Neural crest cell (in vitro differentiated cells): ENCODE data around the gene CPA3. TPM values are rescaled to one million over a fixed set of nuclear protein-coding genes. Genes with fewer than 3 reads are reported as not detected.

Source experiments
- DNase-seq: peaks from one replicate; pipeline ENCODE4 v3.0.0; 2021; ENCODE audit warnings: low read depth, mixed read lengths, low spot score
- H3K27ac Mint-ChIP-seq: one replicate; pipeline ENCODE4 v1.8.0; 2021; ENCODE audit warnings: mild to moderate bottlenecking, mixed read lengths; ENCODE audit not compliant: unreplicated experiment
- H3K27me3 Mint-ChIP-seq: 2 replicates; pipeline ENCODE4 v1.8.0; 2021; ENCODE audit warnings: low read depth, mild to moderate bottlenecking, mixed read lengths
- H3K36me3 Mint-ChIP-seq: 2 replicates; pipeline ENCODE4 v1.8.0; 2021; ENCODE audit warnings: low read depth, mild to moderate bottlenecking, mixed read lengths
- H3K4me1 Mint-ChIP-seq: 2 replicates; pipeline ENCODE4 v1.8.0; 2021; ENCODE audit warnings: mixed read lengths
- H3K4me3 Mint-ChIP-seq: one replicate; pipeline ENCODE4 v1.8.0; 2021; ENCODE audit warnings: mild to moderate bottlenecking, mixed read lengths
- H3K9me3 Mint-ChIP-seq: 2 replicates; pipeline ENCODE4 v1.8.0; 2021; ENCODE audit warnings: mixed read lengths
- CTCF ChIP-seq: fragments of 200-600 bp; sonication (generic); conservative IDR thresholded peaks from 2 replicates; pipeline ENCODE4 v1.5.0; 2021; ENCODE audit warnings: antibody characterized with exemption, mild to moderate bottlenecking
- total RNA-seq: library from RNA; stranded (reverse); gene quantifications from 2 replicates; pipeline ENCODE4 v1.2.1, GENCODE V29; 2021

CPA3 gene
- total RNA-seq, 1 donor from 2014 or later: not detected

GRCh38 chr3:148823026-148823425 is 42.1 kb upstream of the CPA3 start:
- Mint-ChIP-seq H3K9me3 (no peaks in the 10 kb centered on the region), H3K36me3 (no peaks in the 10 kb centered on the region), H3K27ac (no peak overlapping the region), H3K4me3 (no peak overlapping the region), H3K27me3 (no peaks in the 10 kb centered on the region), H3K4me1 (no peaks in the 10 kb centered on the region)
- DNase-seq: no peak
- no peak for TF ChIP-seq CTCF

DNA sequence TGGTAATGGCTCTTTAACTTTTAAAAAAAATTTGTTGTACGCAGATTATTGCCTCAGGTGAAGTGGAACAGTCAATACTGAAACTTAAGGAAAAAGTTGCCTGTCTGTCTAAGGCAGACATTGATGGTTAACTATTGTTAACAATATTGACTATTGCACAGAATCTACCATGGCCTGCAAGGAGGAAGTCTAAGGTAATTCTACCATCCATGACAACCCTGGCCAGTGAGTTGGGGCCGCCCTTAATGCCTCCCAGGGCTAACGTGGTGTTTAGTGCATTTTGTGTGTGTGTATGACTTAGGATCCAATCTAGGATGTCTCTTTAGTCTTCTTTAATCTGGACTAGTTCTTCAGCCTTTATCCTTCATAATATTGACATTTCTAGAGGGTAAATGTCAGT is 39.6 kb upstream of the CPA3 start:
- Mint-ChIP-seq H3K9me3 (no peaks in the 10 kb centered on the region), H3K4me3 (no peak overlapping the region), H3K27ac (no peak overlapping the region)

GRCh38 chr3:148827585-148827984 is 37.5 kb upstream of the CPA3 start, which contains the start of gene CPB1:
Gene CPB1, plus strand, starts transcription at chr3:148827811. Its CDS starts 13 bp downstream, at chr3:148827824.
- TF ChIP-seq CTCF: no peak
- no peaks in the 10 kb centered on the region for H3K4me1 Mint-ChIP-seq
- no peak within 1 kb of the TSS for H3K4me3 Mint-ChIP-seq
- no peaks in the 10 kb centered on the region for H3K9me3 Mint-ChIP-seq
- H3K27me3 Mint-ChIP-seq: no peaks in the 10 kb centered on the region
- H3K36me3 Mint-ChIP-seq: no peaks in the 10 kb centered on the region
- DNase-seq: no peak
- no peak within 1 kb of the TSS for H3K27ac Mint-ChIP-seq

More for the DNA sequence above, 39.6 kb upstream of the CPA3 start:
- DNase-seq: no peak
- no peaks in the 10 kb centered on the region for H3K36me3 Mint-ChIP-seq
- H3K27me3 Mint-ChIP-seq: no peaks in the 10 kb centered on the region
- no peaks in the 10 kb centered on the region for H3K4me1 Mint-ChIP-seq
- no peak for TF ChIP-seq CTCF

- Mint-ChIP-seq H3K27ac (no peak overlapping the region), H3K36me3 (no peaks in the 10 kb centered on the region), H3K27me3 (no peaks in the 10 kb centered on the region), H3K4me3 (no peak overlapping the region), H3K9me3 (no peaks in the 10 kb centered on the region), H3K4me1 (no peaks in the 10 kb centered on the region)
- TF ChIP-seq CTCF: no peak
- DNase-seq: no peak
Observed at GRCh38 chr3:148828136-148828690, 36.9 kb upstream of the CPA3 start.

GRCh38 chr3:148829926-148830325 is 35.2 kb upstream of the CPA3 start:
- no peak for TF ChIP-seq CTCF
- no peak overlapping the region for H3K4me3 Mint-ChIP-seq
- H3K27me3 Mint-ChIP-seq: no peaks in the 10 kb centered on the region
- no peaks in the 10 kb centered on the region for H3K4me1 Mint-ChIP-seq
- no peak overlapping the region for H3K27ac Mint-ChIP-seq
- no peak for DNase-seq
- H3K36me3 Mint-ChIP-seq: no peaks in the 10 kb centered on the region
- no peaks in the 10 kb centered on the region for H3K9me3 Mint-ChIP-seq
